ENCODE data around the gene TMEM14C.

DNA sequence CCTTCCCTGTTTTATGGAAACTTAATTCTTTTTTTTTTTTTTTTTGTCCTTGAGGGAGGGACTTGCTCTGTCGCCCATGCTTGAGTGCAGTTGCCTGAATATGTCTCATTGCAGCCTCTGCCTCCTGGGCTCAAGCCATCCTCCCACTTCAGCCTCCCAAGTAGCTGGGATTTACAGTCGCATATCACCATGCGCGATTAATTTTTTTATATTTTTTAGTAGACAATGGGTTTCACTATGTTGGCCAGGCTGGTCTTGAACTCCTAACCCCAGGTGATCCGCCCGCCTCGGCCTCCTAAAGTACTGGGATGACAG, 654 bp downstream of the TMEM14C start:
- no peak for TF ChIP-seq CTCF (IDR thresholded peaks at IDR 0.05)
- no peak for TF ChIP-seq POLR2A (IDR thresholded peaks at IDR 0.05)

Data from prostate gland (tissue), 2 donors.